MM.1S (cell line): ENCODE data around the gene ZNF619.
"Not testable (repeated sequence)": the region's sequence is repeated elsewhere in the genome, so short reads cannot be mapped to it uniquely, and the experiment has no call there.

ENCODE experiments used
- DNase-seq: peaks from one replicate; pipeline ENCODE4 v3.0.0-alpha.2; 2015
- H2AFZ ChIP-seq: fragments of 300-600 bp; sonication (generic); 2 replicates; pipeline ENCODE4 v1.6.0; 2016; ENCODE audit warnings: antibody characterized with exemption, low read length
- H3F3A ChIP-seq: fragments of 300-600 bp; sonication (generic); 2 replicates; pipeline ENCODE4 v1.6.1; 2016; ENCODE audit warnings: mild to moderate bottlenecking, antibody characterized with exemption, low read length, moderate library complexity, mixed read lengths; ENCODE audit not compliant: insufficient read depth
- H3K27ac ChIP-seq: fragments of 300-600 bp; sonication (generic); 2 replicates; pipeline ENCODE4 v1.5.1; 2016; ENCODE audit warnings: mild to moderate bottlenecking, low read length
- H3K27me3 ChIP-seq: fragments of 300-600 bp; sonication (generic); replicated peaks from 2 replicates; pipeline ENCODE4 v1.6.0; 2016; ENCODE audit warnings: low read length; ENCODE audit not compliant: insufficient read depth
- H3K36me3 ChIP-seq: fragments of 300-600 bp; sonication (generic); replicated peaks from 2 replicates; pipeline ENCODE4 v1.6.1; 2016; ENCODE audit warnings: mild to moderate bottlenecking, low read length, mixed read lengths; ENCODE audit not compliant: insufficient read depth
- H3K4me1 ChIP-seq: fragments of 300-600 bp; sonication (generic); 2 replicates; pipeline ENCODE4 v1.6.1; 2016; ENCODE audit warnings: low read length, mixed read lengths
- H3K4me2 ChIP-seq: fragments of 300-600 bp; sonication (generic); 2 replicates; pipeline ENCODE4 v1.6.0; 2016; ENCODE audit warnings: low read depth, low read length
- H3K4me3 ChIP-seq: fragments of 300-600 bp; sonication (generic); 2 replicates; pipeline ENCODE4 v1.5.1; 2016; ENCODE audit warnings: low read length, mixed read lengths
- H3K79me2 ChIP-seq: fragments of 300-600 bp; sonication (generic); 2 replicates; pipeline ENCODE4 v1.6.1; 2016; ENCODE audit warnings: mixed run types, low read length, mixed read lengths
- H3K9ac ChIP-seq: fragments of 300-600 bp; sonication (generic); 2 replicates; pipeline ENCODE4 v1.6.1; 2016; ENCODE audit warnings: low read length, mixed read lengths
- H3K9me2 ChIP-seq: fragments of 300-600 bp; sonication (generic); replicated peaks from 2 replicates; pipeline ENCODE4 v1.6.1; 2016; ENCODE audit warnings: mild to moderate bottlenecking, low read length, mixed read lengths; ENCODE audit not compliant: insufficient read depth
- H3K9me3 ChIP-seq: fragments of 300-600 bp; sonication (generic); replicated peaks from 2 replicates; pipeline ENCODE4 v1.6.1; 2016; ENCODE audit warnings: mild to moderate bottlenecking, low read length, mixed read lengths; ENCODE audit not compliant: insufficient read depth
- H4K20me1 ChIP-seq: fragments of 300-600 bp; sonication (generic); 2 replicates; pipeline ENCODE4 v1.6.1; 2016; ENCODE audit warnings: mild to moderate bottlenecking, low read length, moderate library complexity, mixed read lengths; ENCODE audit not compliant: insufficient read depth
- EZH2 ChIP-seq: fragments of 300-600 bp; sonication (generic); optimal IDR thresholded peaks from 2 replicates; pipeline ENCODE3; 2017; ENCODE audit warnings: low read depth, mild to moderate bottlenecking, antibody characterized with exemption, low read length, mixed read lengths
- EZH2phosphoT487 ChIP-seq: fragments of 300-600 bp; sonication (generic); IDR thresholded peaks from 2 replicates; pipeline ENCODE4 v1.6.1; 2018; ENCODE audit warnings: antibody characterized with exemption, low read length
- TF ChIP-seq, protein P1 (sequence below): fragments of 300-600 bp; sonication (generic); IDR thresholded peaks from 2 replicates; pipeline ENCODE4 v1.5.1; 2016; ENCODE audit warnings: antibody characterized with exemption, low read length, mixed read lengths

Gene ZNF619

DNA sequence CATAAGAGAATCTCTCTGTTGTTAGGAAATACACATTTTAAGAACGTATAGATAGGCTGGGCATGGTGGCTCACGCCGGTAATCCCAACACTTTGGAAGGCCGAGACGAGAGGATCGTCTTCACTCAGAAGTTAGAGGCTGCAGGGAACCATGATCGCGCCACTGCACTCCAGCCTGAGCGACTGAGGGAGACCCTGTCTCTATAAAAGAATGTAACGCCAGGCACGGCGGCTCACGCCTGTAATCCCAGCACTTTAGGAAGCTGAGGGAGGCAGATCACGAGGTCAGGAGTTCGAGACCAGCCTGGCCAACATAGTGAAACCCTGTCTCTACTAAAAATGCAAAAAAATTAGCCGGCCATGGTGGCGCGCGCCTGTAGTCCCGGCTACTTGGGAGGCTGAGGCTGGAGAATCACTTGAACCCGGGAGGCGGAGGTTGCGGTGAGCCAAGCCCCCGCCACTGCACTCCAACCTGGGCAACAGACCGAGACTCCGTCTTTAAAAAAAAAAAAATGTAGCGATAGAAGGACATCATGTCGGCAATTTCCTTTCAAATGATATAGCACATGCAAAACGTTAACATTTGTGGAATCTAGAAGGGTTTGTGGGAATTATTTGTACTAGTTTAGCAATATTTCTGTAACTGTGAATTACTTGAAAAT, 20.5 kb upstream of the ZNF619 start:
- peak overlapping the region; percentile 81 for H2AFZ ChIP-seq

DNA sequence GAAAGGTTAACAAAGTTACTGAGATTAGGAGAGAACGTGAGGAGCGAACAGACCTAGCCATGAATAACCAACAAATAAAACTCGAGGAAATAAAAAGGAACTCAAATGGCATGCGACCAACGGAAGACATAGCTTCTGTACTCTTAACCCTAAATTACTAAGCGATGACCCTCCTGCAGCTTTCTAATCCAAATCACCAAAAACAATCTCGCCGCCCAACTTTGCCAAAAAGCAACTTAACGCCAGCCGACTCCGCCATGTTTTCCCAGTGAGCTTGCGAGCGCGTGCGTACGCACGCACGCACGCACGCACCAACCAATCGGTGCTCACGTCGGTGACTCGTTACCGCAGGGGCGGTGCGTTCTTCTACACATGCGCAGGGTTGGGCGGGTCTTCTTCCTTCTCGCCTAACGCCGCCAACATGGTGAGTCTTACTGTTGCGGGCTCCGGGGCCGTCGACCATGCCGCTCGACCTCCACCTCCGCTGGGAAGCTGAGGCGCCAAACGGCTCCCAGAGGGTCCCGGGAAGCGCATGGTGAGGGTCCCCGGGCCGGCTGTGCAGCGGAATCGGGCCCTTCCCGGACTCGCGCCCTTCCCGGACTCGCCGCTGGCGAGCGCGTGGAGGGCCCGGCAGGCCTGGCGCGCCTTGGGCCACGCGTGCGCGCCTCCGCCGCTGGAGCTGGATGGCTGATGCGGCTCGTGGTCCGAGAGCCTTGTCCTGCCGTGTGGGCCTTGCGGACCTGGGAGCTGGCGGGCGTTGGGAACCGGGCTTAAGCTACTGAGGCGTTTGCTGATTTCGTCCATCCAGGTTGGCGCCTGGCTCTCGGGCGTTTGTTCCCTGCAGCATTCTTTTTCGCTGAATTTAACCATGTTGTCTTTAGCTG, 19.7 kb upstream of the ZNF619 start, which contains the start of gene RPL14:
TSS of gene RPL14 (plus strand) at position 400 of the 884 bp plus-strand sequence. CDS start at position 533, 133 bp downstream.
- H3K79me2 ChIP-seq: peaks cover 30% of the 10 kb centered on the region
- no peaks in the 10 kb centered on the region for H3K9me2 ChIP-seq
- H3F3A ChIP-seq: peaks cover 9% of the 10 kb centered on the region
- H3K4me1 ChIP-seq: peaks cover 11% of the 10 kb centered on the region
- H4K20me1 ChIP-seq: peaks cover 5% of the 10 kb centered on the region; the same call in 1 of the 2 replicates
- peaks cover 9% of the 10 kb centered on the region for H3K36me3 ChIP-seq
- H3K4me2 ChIP-seq: peak within 1 kb of the TSS; percentile 85
- peak within 1 kb of the TSS; percentile 81 for H2AFZ ChIP-seq
- H3K9ac ChIP-seq: peak within 1 kb of the TSS; percentile 94
- peak within 1 kb of the TSS; percentile 87 for H3K4me3 ChIP-seq
- H3K27me3 ChIP-seq: no peaks in the 10 kb centered on the region
- no peaks in the 10 kb centered on the region for H3K9me3 ChIP-seq
- no peak for TF ChIP-seq EZH2phosphoT487
- TF ChIP-seq, protein P1, sequence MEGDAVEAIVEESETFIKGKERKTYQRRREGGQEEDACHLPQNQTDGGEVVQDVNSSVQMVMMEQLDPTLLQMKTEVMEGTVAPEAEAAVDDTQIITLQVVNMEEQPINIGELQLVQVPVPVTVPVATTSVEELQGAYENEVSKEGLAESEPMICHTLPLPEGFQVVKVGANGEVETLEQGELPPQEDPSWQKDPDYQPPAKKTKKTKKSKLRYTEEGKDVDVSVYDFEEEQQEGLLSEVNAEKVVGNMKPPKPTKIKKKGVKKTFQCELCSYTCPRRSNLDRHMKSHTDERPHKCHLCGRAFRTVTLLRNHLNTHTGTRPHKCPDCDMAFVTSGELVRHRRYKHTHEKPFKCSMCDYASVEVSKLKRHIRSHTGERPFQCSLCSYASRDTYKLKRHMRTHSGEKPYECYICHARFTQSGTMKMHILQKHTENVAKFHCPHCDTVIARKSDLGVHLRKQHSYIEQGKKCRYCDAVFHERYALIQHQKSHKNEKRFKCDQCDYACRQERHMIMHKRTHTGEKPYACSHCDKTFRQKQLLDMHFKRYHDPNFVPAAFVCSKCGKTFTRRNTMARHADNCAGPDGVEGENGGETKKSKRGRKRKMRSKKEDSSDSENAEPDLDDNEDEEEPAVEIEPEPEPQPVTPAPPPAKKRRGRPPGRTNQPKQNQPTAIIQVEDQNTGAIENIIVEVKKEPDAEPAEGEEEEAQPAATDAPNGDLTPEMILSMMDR: no peak
- no peak for TF ChIP-seq EZH2
- H3K27ac ChIP-seq: peak within 1 kb of the TSS; percentile 57; the same call in 1 of the 2 replicates
- DNase-seq: peak; percentile 98

More for the DNA sequence above, 20.5 kb upstream of the ZNF619 start:
- TF ChIP-seq, protein P1: no peak
- TF ChIP-seq EZH2 (no peak), EZH2phosphoT487 (no peak)
- peaks cover 9% of the 10 kb centered on the region for H3K36me3 ChIP-seq
- H3K27me3 ChIP-seq: no peaks in the 10 kb centered on the region
- H3K27ac ChIP-seq: peak overlapping the region; percentile 57; the same call in 1 of the 2 replicates
- peaks cover 30% of the 10 kb centered on the region for H3K79me2 ChIP-seq
- peak overlapping the region; percentile 87 for H3K4me3 ChIP-seq
- peaks cover 5% of the 10 kb centered on the region; the same call in 1 of the 2 replicates for H4K20me1 ChIP-seq
- peaks cover 6% of the 10 kb centered on the region for H3F3A ChIP-seq
- no peak for DNase-seq
- H3K4me2 ChIP-seq: peak overlapping the region; percentile 53
- H3K9me3 ChIP-seq: no peaks in the 10 kb centered on the region
- H3K9ac ChIP-seq: peak overlapping the region; percentile 94; the same call in 1 of the 2 replicates
- no peaks in the 10 kb centered on the region for H3K9me2 ChIP-seq
- peaks cover 16% of the 10 kb centered on the region for H3K4me1 ChIP-seq

DNA sequence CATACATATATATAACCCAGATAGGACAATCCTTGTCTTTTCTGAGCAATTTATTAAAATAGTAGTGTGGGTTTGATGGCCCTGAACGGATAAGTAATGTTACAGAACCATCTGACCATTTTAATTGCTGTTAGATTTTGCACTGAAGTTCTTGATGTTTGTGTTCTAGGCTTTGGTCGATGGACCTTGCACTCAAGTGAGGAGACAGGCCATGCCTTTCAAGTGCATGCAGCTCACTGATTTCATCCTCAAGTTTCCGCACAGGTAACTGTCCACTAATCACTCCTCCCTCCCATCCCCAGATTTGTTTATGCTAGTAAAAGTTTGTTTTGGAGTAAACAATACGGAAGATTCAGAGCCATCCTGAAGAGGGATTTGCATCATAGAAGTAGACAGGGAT, 18.4 kb upstream of the ZNF619 start:
- H3K9me2 ChIP-seq: no peaks in the 10 kb centered on the region
- peaks cover 14% of the 10 kb centered on the region for H3K36me3 ChIP-seq

DNA sequence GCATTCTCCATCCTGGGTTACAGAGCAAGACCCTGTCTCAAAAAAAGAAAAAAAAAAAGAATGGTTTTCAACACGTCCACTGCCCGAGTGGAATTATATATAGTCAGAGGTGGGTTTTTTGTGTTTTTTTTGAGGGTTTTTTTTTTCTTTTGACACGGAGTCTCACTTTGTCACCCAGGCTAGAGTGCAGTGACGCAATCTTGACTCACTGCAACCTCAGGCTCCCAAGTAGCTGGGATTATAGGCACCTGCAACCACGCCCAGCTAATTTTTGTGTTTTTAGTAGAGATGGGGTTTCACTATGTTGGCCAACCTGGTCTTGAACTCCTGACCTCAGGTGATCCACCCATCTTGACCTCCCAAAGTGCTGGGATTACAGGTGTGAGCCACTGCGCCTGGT, 16.4 kb upstream of the ZNF619 start:
- not testable (repeated sequence) for H3K9me2 ChIP-seq, H3K4me3 ChIP-seq, H3K4me2 ChIP-seq, H3K9me3 ChIP-seq, DNase-seq, H3K27ac ChIP-seq, H3K27me3 ChIP-seq, H3K9ac ChIP-seq, H3K4me1 ChIP-seq, H4K20me1 ChIP-seq, H2AFZ ChIP-seq
- Histone ChIP-seq H3K36me3 (peaks cover 16% of the 10 kb centered on the region), H3K79me2 (peaks cover 30% of the 10 kb centered on the region), H3F3A (peaks cover 22% of the 10 kb centered on the region)

More for the DNA sequence above, 18.4 kb upstream of the ZNF619 start:
- H3K79me2 ChIP-seq: peaks cover 30% of the 10 kb centered on the region
- H3K27me3 ChIP-seq: no peaks in the 10 kb centered on the region
- TF ChIP-seq, protein P1: no peak
- TF ChIP-seq EZH2 (no peak), EZH2phosphoT487 (no peak)
- no peak overlapping the region for H3K27ac ChIP-seq
- H3F3A ChIP-seq: peaks cover 12% of the 10 kb centered on the region
- DNase-seq: no peak
- no peak overlapping the region for H2AFZ ChIP-seq
- H3K4me2 ChIP-seq: peak overlapping the region; percentile 85
- H4K20me1 ChIP-seq: peaks cover 5% of the 10 kb centered on the region; the same call in 1 of the 2 replicates
- H3K9me3 ChIP-seq: no peaks in the 10 kb centered on the region
- H3K4me3 ChIP-seq: peak overlapping the region; percentile 87
- 0 out of 2 replicates have a peak overlapping the region, but pooled peaks have one; percentile 94 for H3K9ac ChIP-seq
- peaks cover 9% of the 10 kb centered on the region for H3K4me1 ChIP-seq
